K562 (cell line): ENCODE data around the gene C1orf21. TPM values are rescaled to one million over a fixed set of nuclear protein-coding genes. Genes with fewer than 3 reads are reported as not detected.

Experiments
- ATAC-seq: fragments of 200-7000 bp; cut with Tn5 transposase; 3 replicates; pipeline ENCODE4 v1.9.1; 2020; ENCODE audit warnings: moderate library complexity
- BruUV-seq: library from RNA; stranded (reverse); fragments of 400-500 nt; replicated peaks from 2 replicates; lab custom pipeline; 2021; lab: Mats Ljungman, UMichigan
- CTCF ChIA-PET: fragments of 300-600 bp; formaldehyde crosslinking; extraction: SDS; loops from one replicate; lab custom pipeline; 2021; ENCODE audit warnings: low intra/inter-chr PET ratio; lab: Yijun Ruan, JAX
- POLR2A ChIA-PET: fragments of 300-600, 350-650 bp; sonication (Branson Sonifier 250); formaldehyde crosslinking; extraction: SDS; loops from one replicate; lab custom pipeline; 2021; ENCODE audit warnings: antibody characterized with exemption, inconsistent platforms; lab: Yijun Ruan, JAX
- DNase-seq, 4 experiments: peaks; one replicate each; pipeline versions ENCODE4 v3.0.0 to v3.0.0-alpha.2; 2011 to 2018; ENCODE audit warnings: low spot score in 3 of 4, mixed read lengths in 3 of 4; ENCODE audit errors: extremely low read depth in 1 of 4
- FAIRE-seq: peaks from 2 replicates; lab custom pipeline; 2011; peaks lifted over from hg19 to GRCh38; lab: Jason Lieb, UNC
- H2AFZ ChIP-seq: 2 replicates; pipeline ENCODE4 v1.6.0; 2011; ENCODE audit warnings: low read depth, low read length, control low read depth, inconsistent platforms
- H3K27ac ChIP-seq: fragments of 200-600 bp; 3 replicates; pipeline ENCODE4 v1.8.0; 2011; ENCODE audit warnings: low read depth, mild to moderate bottlenecking, control low read depth, inconsistent platforms, low read length, moderate library complexity, mixed read lengths; ENCODE audit errors: extremely low read depth
- H3K27me3 ChIP-seq, 2 experiments: fragments of 300-600 bp in 1 of 2; 2 replicates in 1 of 2; 3 replicates in 1 of 2; pipeline versions ENCODE4 v1.6.0 to v1.8.0; 2011; ENCODE audit warnings: inconsistent platforms in 2 of 2, low read length in 2 of 2, mild to moderate bottlenecking in 1 of 2, mixed read lengths in 1 of 2, moderate library complexity in 1 of 2; ENCODE audit not compliant: control insufficient read depth in 2 of 2, insufficient read depth in 2 of 2
- H3K36me3 ChIP-seq: fragments of 300-600 bp; 3 replicates; pipeline ENCODE4 v1.8.0; 2011; ENCODE audit warnings: mild to moderate bottlenecking, low read length, inconsistent platforms; ENCODE audit not compliant: control insufficient read depth, insufficient read depth
- H3K4me1 ChIP-seq, 2 experiments: fragments of 200-600 bp in 1 of 2; replicated peaks in 1 of 2; 2 replicates in 1 of 2; 3 replicates in 1 of 2; pipeline versions ENCODE4 v1.5.1 to v1.8.0; 2011; ENCODE audit warnings: inconsistent platforms in 2 of 2, low read length in 2 of 2, mild to moderate bottlenecking in 1 of 2, mixed read lengths in 1 of 2, moderate library complexity in 1 of 2; ENCODE audit not compliant: control insufficient read depth in 2 of 2, insufficient read depth in 2 of 2
- H3K4me2 ChIP-seq: 2 replicates; pipeline ENCODE4 v1.6.1; 2011; ENCODE audit warnings: low read length, control low read depth, inconsistent platforms, mixed read lengths; ENCODE audit not compliant: insufficient read depth
- H3K4me3 ChIP-seq: fragments of 200-600 bp; sonication (generic), shearing (Covaris generic); 2 replicates; pipeline ENCODE4 v1.5.1; 2016; ENCODE audit warnings: control low read depth, inconsistent platforms
- H3K79me2 ChIP-seq: fragments of 200-600 bp; 3 replicates; pipeline ENCODE4 v1.8.0; 2011; ENCODE audit warnings: low read length, inconsistent platforms; ENCODE audit not compliant: control insufficient read depth, insufficient read depth
- H3K9ac ChIP-seq, 2 experiments: 2 replicates each; pipeline versions ENCODE4 v1.6.0 to v1.6.1; 2011; ENCODE audit warnings: low read depth in 2 of 2, low read length in 2 of 2, control low read depth in 1 of 2, inconsistent platforms in 1 of 2, mild to moderate bottlenecking in 1 of 2, mixed read lengths in 1 of 2; ENCODE audit not compliant: insufficient read depth in 1 of 2
- H3K9me1 ChIP-seq: one replicate; pipeline ENCODE4 v1.6.0; 2011; ENCODE audit warnings: inconsistent platforms, mild to moderate bottlenecking, low read length, moderate library complexity; ENCODE audit not compliant: control insufficient read depth, insufficient read depth
- H3K9me3 ChIP-seq: replicated peaks from 2 replicates; pipeline ENCODE4 v1.5.1; 2011; ENCODE audit warnings: low read depth, low read length, inconsistent platforms; ENCODE audit not compliant: control insufficient read depth, insufficient read depth
- H4K20me1 ChIP-seq: replicated peaks from 2 replicates; pipeline ENCODE4 v1.6.1; 2011; ENCODE audit warnings: low read length, inconsistent platforms, mixed read lengths; ENCODE audit not compliant: control insufficient read depth, insufficient read depth
- HNRNPLL ChIP-seq: fragments of 200-400 bp; formaldehyde crosslinking; IDR thresholded peaks from 2 replicates; pipeline ENCODE4 v1.6.1; 2017; ENCODE audit warnings: low read length, low read depth, mild to moderate bottlenecking; ENCODE audit not compliant: poor library complexity, severe bottlenecking
- KDM5B ChIP-seq: fragments of 200-600 bp; sonication (generic); IDR thresholded peaks from 2 replicates; pipeline ENCODE4 v1.6.1; 2012; ENCODE audit warnings: low read depth, mild to moderate bottlenecking, moderate library complexity, low read length, control low read depth, inconsistent platforms; ENCODE audit not compliant: insufficient replicate concordance
- MEF2A ChIP-seq: IDR thresholded peaks from 2 replicates; pipeline ENCODE4 v1.6.1; 2011; ENCODE audit warnings: low read depth, mild to moderate bottlenecking, low read length, moderate library complexity; ENCODE audit not compliant: control insufficient read depth
- PML ChIP-seq: IDR thresholded peaks from 2 replicates; pipeline ENCODE4 v1.6.1; 2012; ENCODE audit warnings: low read length, inconsistent platforms
- TAF1 ChIP-seq: IDR thresholded peaks from 2 replicates; pipeline ENCODE4 v1.6.1; 2011; ENCODE audit warnings: mild to moderate bottlenecking, low read length, moderate library complexity; ENCODE audit not compliant: insufficient read depth, control insufficient read depth, severe bottlenecking; ENCODE audit errors: extremely low read depth
- YBX1 ChIP-seq: fragments of 450-650 bp; IDR thresholded peaks from 2 replicates; pipeline ENCODE4 v1.7.1; 2016; ENCODE audit warnings: mild to moderate bottlenecking
- ZNF253 ChIP-seq: fragments of 250-450 bp; sonication (Bioruptor Pico); conservative IDR thresholded peaks from 2 replicates; pipeline ENCODE4 v1.6.1; 2021; ENCODE audit warnings: mild to moderate bottlenecking
- WGBS: fragments of 100-300 bp; shearing (Covaris generic); methylation state at CpG from one replicate; pipeline ENCODE4 v1.1.6; 2016; ENCODE audit warnings: low coverage, mixed read lengths; ENCODE audit not compliant: insufficient coverage; ENCODE audit errors: missing lambda C conversion rate; 5-methylcytosine and 5-hydroxymethylcytosine counted together
- in situ Hi-C: fragments of 300-500 bp; cut with MboI; formaldehyde crosslinking; loops from 4 replicates; pipeline ENCODE4 v1.15.0; 2018; ENCODE audit warnings: inconsistent platforms, mixed read lengths
- intact Hi-C: fragments of 100-400 bp; cut with micrococcal nuclease; formaldehyde crosslinking; loops from 2 replicates; pipeline ENCODE4 v1.14.2; 2022
- polyA plus RNA-seq, 8 experiments: library from polyadenylated mRNA; depleted of rRNA in 4 of 8; stranded (reverse) in 5 of 8; unstranded in 3 of 8; fragments of >200 nt; fragmentation: Nextera tagmentation in 2 of 8; fragmentation: Illumina TruSeq in 1 of 8; extraction: Ambion mirVana in 2 of 8; extraction: Trizol in 1 of 8; gene quantifications; 2 replicates each; pipeline versions ENCODE4 v1.2.1 to v1.2.3, GENCODE V29; 2011 to 2014; ENCODE audit warnings: inconsistent platforms in 1 of 8, missing spikeins in 1 of 8
- total RNA-seq, 7 experiments: library from RNA; depleted of rRNA in 6 of 7; stranded (reverse); fragments of >200 nt in 6 of 7; fragmentation: Illumina TruSeq in 2 of 7; extraction: Trizol in 2 of 7; gene quantifications; 2 replicates each; pipeline versions ENCODE4 v1.2.1 to v1.2.3, GENCODE V29; 2011 to 2021; ENCODE audit warnings: low replicate concordance in 1 of 7
- TF ChIP-seq, protein P1 (sequence below): fragments of 250-450 bp; sonication (Bioruptor Pico); IDR thresholded peaks from 2 replicates; pipeline ENCODE4 v1.8.0; 2022; ENCODE audit warnings: inconsistent platforms, mild to moderate bottlenecking, moderate library complexity, borderline replicate concordance
- TF ChIP-seq, protein P2 (sequence below): fragments of 250-450 bp; sonication (Bioruptor Pico); IDR thresholded peaks from 2 replicates; pipeline ENCODE4 v1.4.0; 2020; ENCODE audit warnings: mild to moderate bottlenecking, moderate library complexity
- TF ChIP-seq, protein P3 (sequence below): sonication (generic); formaldehyde crosslinking; IDR thresholded peaks from 2 replicates; pipeline ENCODE4 v1.8.0; 2023; ENCODE audit warnings: missing genetic modification reagents, mild to moderate bottlenecking, borderline replicate concordance

C1orf21 gene
- total and polyA plus RNA-seq, 9 of the 15 experiments (the other 6 are each of a cell fraction or from before 2014, with no cell fraction given), result under 0.01 to 0.31 (median 0.07) TPM

DNA sequence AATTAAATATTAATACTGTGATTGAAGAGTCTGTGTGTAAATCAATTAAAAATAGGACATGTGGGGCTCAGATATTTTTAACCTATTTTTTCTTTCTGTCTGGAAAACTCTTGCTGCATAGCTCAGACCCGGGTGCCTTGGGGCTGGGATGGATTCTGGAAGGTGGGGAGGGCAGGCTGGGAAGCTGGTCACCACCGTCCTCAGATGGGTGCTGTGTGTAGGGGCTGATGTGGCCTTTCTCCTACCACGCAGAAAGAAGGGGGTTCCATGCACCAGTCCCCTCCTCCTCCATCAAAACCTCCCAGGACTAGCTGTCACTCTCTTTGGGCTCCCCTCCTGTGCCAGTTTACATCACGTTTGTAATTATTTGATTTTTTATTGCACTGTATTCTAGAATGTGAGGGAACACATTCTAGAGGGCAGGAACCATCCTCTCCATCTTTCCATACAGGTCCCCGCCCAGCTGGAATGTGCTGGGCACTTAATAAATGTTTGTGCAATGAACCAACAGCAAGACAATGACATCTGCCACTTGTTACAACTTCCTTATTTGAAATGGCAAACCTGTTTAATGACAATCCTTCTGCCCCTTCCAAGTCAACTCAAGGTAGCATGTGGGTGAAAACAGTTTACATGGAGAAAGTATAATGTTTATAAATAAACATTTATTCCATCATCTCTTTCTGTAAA, 263.5 kb downstream of the C1orf21 start:
- POLR2A ChIA-PET, result no interaction called here
- Histone ChIP-seq H3K27me3 (peaks cover 0 to 6% of the 10 kb centered on the region in 2 experiments; a peak in 2 of 5 replicates), H3K9me1 (no peaks in the 10 kb centered on the region), H3K79me2 (no peaks in the 10 kb centered on the region), H3K9ac (no peak overlapping the region), H3K9me3 (no peaks in the 10 kb centered on the region), H3K4me2 (no peak overlapping the region), H3K4me3 (no peak overlapping the region), H2AFZ (no peak overlapping the region), H3K36me3 (no peaks in the 10 kb centered on the region), H4K20me1 (no peaks in the 10 kb centered on the region), H3K4me1 (no peaks in the 10 kb centered on the region), H3K27ac (no peak overlapping the region)
- in situ Hi-C loops, result loop anchor here (25.0 kb wide), 1 partner anchor 563 kb away; no protein-coding TSS in a partner anchor
- WGBS, result 0% methylated on average over 5 of the region's 5 CpGs
- intact Hi-C loops, result no loop called here
- no TSS peak for BruUV-seq
- DNase-seq, result no peak
- no peak for ATAC-seq
- no peak for FAIRE-seq
- CTCF ChIA-PET, result no interaction called here
- TF ChIP-seq PML (no peak), ZNF253 (CRISPR knock-in tag) (no peak), MEF2A (no peak), YBX1 (no peak), TAF1 (no peak), KDM5B (no peak), HNRNPLL (no peak)
- TF ChIP-seq, protein P1, sequence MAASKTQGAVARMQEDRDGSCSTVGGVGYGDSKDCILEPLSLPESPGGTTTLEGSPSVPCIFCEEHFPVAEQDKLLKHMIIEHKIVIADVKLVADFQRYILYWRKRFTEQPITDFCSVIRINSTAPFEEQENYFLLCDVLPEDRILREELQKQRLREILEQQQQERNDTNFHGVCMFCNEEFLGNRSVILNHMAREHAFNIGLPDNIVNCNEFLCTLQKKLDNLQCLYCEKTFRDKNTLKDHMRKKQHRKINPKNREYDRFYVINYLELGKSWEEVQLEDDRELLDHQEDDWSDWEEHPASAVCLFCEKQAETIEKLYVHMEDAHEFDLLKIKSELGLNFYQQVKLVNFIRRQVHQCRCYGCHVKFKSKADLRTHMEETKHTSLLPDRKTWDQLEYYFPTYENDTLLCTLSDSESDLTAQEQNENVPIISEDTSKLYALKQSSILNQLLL, result no peak
- TF ChIP-seq, protein P2, sequence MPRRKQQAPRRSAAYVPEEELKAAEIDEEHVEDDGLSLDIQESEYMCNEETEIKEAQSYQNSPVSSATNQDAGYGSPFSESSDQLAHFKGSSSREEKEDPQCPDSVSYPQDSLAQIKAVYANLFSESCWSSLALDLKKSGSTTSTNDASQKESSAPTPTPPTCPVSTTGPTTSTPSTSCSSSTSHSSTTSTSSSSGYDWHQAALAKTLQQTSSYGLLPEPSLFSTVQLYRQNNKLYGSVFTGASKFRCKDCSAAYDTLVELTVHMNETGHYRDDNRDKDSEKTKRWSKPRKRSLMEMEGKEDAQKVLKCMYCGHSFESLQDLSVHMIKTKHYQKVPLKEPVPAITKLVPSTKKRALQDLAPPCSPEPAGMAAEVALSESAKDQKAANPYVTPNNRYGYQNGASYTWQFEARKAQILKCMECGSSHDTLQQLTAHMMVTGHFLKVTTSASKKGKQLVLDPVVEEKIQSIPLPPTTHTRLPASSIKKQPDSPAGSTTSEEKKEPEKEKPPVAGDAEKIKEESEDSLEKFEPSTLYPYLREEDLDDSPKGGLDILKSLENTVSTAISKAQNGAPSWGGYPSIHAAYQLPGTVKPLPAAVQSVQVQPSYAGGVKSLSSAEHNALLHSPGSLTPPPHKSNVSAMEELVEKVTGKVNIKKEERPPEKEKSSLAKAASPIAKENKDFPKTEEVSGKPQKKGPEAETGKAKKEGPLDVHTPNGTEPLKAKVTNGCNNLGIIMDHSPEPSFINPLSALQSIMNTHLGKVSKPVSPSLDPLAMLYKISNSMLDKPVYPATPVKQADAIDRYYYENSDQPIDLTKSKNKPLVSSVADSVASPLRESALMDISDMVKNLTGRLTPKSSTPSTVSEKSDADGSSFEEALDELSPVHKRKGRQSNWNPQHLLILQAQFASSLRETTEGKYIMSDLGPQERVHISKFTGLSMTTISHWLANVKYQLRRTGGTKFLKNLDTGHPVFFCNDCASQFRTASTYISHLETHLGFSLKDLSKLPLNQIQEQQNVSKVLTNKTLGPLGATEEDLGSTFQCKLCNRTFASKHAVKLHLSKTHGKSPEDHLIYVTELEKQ (CRISPR knock-in tag), result no peak
- TF ChIP-seq, protein P3, sequence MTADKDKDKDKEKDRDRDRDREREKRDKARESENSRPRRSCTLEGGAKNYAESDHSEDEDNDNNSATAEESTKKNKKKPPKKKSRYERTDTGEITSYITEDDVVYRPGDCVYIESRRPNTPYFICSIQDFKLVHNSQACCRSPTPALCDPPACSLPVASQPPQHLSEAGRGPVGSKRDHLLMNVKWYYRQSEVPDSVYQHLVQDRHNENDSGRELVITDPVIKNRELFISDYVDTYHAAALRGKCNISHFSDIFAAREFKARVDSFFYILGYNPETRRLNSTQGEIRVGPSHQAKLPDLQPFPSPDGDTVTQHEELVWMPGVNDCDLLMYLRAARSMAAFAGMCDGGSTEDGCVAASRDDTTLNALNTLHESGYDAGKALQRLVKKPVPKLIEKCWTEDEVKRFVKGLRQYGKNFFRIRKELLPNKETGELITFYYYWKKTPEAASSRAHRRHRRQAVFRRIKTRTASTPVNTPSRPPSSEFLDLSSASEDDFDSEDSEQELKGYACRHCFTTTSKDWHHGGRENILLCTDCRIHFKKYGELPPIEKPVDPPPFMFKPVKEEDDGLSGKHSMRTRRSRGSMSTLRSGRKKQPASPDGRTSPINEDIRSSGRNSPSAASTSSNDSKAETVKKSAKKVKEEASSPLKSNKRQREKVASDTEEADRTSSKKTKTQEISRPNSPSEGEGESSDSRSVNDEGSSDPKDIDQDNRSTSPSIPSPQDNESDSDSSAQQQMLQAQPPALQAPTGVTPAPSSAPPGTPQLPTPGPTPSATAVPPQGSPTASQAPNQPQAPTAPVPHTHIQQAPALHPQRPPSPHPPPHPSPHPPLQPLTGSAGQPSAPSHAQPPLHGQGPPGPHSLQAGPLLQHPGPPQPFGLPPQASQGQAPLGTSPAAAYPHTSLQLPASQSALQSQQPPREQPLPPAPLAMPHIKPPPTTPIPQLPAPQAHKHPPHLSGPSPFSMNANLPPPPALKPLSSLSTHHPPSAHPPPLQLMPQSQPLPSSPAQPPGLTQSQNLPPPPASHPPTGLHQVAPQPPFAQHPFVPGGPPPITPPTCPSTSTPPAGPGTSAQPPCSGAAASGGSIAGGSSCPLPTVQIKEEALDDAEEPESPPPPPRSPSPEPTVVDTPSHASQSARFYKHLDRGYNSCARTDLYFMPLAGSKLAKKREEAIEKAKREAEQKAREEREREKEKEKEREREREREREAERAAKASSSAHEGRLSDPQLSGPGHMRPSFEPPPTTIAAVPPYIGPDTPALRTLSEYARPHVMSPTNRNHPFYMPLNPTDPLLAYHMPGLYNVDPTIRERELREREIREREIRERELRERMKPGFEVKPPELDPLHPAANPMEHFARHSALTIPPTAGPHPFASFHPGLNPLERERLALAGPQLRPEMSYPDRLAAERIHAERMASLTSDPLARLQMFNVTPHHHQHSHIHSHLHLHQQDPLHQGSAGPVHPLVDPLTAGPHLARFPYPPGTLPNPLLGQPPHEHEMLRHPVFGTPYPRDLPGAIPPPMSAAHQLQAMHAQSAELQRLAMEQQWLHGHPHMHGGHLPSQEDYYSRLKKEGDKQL, result no peak
